Astrocyte of the spinal cord (primary cell): ENCODE results near the gene TRAFD1.

Source experiments
- DNase-seq: peaks from one replicate; pipeline ENCODE4 v3.0.0; 2011; ENCODE audit warnings: low read depth, low spot score
- H3K4me3 ChIP-seq: 2 replicates; pipeline ENCODE4 v1.5.1; 2011; ENCODE audit warnings: low read depth, mild to moderate bottlenecking, low read length, moderate library complexity
- in situ Hi-C: cut with HindIII; loops from 2 replicates; pipeline ENCODE4 v1.10.0; 2017; ENCODE audit warnings: low sequenced_read_pairs
- TF ChIP-seq, protein P1 (sequence below): IDR thresholded peaks from 2 replicates; pipeline ENCODE4 v1.5.1; 2012; ENCODE audit warnings: low read depth, mild to moderate bottlenecking, low read length, inconsistent platforms

The TRAFD1 gene

DNA sequence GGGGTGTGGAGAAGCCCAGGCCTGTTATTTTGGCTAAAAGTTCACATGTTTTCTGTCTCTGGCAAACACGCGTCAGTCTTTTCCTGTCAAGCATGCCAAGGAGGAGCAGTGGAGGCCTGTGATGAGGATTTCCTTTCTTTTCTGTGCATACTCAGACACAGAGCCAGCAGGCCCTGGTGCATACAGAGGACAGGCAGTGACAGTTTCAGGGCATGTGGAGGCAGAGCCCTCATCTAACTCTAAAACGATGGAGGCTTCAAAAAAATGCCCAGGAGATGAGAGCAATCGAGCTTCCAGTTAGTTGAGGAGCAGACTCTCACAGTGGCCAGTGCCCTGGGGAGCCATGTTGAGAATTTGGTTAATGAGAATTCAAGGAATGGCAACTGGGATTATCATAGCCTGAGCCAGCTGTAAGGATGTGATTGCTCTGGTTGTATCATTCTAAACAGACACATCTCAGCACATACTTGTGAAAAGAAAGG, 66.5 kb downstream of the TRAFD1 start:
- in situ Hi-C loops, result no loop called here
- TF ChIP-seq, protein P1, sequence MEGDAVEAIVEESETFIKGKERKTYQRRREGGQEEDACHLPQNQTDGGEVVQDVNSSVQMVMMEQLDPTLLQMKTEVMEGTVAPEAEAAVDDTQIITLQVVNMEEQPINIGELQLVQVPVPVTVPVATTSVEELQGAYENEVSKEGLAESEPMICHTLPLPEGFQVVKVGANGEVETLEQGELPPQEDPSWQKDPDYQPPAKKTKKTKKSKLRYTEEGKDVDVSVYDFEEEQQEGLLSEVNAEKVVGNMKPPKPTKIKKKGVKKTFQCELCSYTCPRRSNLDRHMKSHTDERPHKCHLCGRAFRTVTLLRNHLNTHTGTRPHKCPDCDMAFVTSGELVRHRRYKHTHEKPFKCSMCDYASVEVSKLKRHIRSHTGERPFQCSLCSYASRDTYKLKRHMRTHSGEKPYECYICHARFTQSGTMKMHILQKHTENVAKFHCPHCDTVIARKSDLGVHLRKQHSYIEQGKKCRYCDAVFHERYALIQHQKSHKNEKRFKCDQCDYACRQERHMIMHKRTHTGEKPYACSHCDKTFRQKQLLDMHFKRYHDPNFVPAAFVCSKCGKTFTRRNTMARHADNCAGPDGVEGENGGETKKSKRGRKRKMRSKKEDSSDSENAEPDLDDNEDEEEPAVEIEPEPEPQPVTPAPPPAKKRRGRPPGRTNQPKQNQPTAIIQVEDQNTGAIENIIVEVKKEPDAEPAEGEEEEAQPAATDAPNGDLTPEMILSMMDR, result no peak
- no peak overlapping the region for H3K4me3 ChIP-seq
- no peak for DNase-seq

DNA sequence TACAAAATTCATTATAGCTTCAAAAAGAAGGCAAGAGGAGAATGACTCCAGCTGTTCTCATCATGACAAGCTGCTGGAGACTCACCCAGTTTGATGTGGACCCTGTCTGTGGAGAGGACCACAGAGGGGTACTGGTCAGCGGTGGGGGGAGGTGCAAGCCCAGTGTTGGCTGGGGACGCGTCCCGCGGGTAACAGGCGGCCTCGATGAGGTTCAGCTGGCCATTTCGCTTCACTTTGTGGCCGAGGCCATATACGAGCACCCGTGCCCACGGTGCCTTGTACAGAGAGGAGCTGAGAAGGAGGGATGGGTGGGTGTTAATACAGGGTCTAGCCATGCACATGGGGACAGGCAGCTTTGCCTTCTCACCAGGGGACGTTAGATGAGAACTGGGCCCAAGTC, 67.1 kb downstream of the TRAFD1 start:
- in situ Hi-C loops, result no loop called here
- DNase-seq, result no peak
- H3K4me3 ChIP-seq, result no peak overlapping the region
- TF ChIP-seq, protein P1, result no peak

DNA sequence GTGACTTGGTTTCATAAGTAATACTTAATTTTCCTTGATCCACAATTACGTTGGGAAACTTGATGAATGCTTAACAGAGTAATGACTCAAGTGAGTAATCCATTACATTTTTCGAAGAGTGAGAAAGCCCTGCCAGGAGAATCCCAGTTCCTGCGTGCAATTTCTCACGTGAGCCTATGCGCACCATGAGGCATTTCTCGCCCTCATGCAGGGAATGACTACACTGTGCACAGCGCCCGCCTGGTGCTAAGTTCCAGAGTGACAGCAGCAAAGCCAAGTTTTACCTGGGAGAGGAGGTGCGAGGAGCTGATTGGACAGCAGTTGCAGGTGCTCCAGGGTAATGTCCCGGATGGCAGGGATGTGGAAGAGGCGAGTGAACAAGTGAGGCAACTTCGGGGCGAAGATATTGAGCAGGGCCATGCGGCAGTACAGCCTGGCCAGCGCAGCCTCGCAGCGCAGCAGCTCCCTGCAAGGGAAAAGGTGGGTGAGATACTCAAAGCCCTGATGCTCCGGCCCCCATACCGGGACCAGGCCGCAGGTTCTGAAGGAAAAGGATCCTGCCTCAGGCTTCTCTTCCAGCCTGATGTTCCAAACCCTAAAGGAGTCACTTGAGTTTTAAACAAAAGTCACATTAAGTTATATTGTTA, 69.4 kb downstream of the TRAFD1 start:
- no peak overlapping the region for H3K4me3 ChIP-seq
- TF ChIP-seq, protein P1, result no peak
- in situ Hi-C loops, result no loop called here
- no peak for DNase-seq

DNA sequence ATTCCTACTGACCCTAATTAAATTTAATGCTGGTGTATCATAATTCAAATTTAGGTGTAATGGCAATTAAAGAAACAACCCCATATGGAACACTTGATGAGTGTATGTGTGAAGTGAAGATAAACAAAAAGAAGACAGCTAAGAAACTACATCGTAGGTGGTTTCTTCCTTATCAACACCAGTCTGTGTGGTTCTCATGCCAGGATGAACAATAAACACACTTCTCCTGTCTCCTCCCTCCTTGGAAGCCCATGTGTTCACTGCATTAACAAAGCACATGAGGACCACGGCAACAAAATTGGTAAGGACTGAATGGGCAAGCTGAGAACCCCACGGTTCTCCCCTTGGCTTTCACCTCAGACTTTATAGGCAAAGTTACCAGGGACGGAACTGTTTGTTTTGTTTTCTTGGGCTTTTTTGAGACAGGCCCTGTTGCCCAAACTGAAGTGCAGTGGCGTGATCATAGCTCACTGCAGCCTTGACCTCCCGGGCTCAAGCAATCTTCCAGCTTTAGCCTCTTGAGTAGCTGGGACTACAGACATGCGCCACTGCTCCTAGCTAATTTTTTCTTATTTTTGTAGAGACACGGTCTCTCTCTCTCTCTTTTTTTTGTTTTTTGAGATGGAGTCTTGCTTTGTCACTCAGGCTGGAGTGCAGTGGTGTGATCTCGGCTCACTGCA, 71.0 kb downstream of the TRAFD1 start:
- H3K4me3 ChIP-seq, result no peak overlapping the region
- in situ Hi-C loops, result no loop called here
- TF ChIP-seq, protein P1, result no peak
- no peak for DNase-seq

DNA sequence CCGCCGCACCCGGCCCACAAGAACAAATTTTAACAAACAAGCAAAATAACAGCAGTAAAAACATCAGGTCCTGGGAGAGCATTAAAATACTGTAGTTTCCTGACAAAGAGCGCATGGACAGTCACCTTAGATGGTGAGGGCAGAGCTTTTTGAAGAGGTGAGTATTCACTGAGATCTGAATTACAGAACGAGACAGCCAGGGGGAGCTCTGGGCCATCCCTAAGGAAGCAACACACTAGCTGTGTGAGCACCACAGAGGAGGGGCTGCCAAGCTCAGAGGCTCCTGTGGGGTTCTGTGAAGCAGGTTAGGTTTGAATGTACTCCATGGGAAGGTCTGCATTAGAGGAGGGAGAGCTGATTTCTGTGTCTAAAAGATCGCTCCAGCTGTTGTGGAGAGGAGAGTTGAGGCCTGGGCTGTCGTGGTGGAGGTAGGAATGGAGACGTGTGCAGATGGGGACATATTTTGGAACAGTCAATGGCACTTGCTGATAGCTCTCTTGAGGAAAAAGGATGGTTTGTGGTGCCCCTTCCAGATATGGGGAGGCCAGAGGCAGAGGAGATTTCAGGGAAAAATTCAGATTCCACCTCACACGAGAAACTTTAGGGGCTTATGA, 72.9 kb downstream of the TRAFD1 start:
- TF ChIP-seq, protein P1, result peak; percentile 80
- DNase-seq, result peak; percentile 62
- no peak overlapping the region for H3K4me3 ChIP-seq
- in situ Hi-C loops, result no loop called here

DNA sequence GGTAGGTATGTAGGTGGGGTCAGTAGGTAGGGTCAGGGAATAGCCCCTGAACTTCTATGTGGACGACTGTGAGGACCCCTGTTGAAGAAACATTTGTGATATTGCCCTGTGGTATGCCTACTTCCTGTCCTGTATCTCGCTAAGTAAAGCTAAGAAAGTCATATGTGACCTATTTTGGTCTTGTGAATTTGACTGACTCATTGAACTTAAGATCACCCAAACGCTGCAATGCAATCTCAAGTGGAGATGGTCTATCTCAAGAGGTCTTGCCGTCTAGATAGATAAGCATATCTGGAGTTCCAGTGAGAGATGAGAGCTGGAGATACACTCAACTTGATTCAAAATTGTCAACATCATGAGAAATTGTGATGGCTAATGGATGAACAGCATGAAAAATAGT, 73.8 kb downstream of the TRAFD1 start:
- DNase-seq, result no peak
- TF ChIP-seq, protein P1, result no peak
- no peak overlapping the region for H3K4me3 ChIP-seq
- in situ Hi-C loops, result no loop called here
